Measurements from ENCODE around the gene TTYH3.
"Not testable (repeated sequence)": the region's sequence is repeated elsewhere in the genome, so short reads cannot be mapped to it uniquely, and the experiment has no call there.

The TTYH3 gene

DNA sequence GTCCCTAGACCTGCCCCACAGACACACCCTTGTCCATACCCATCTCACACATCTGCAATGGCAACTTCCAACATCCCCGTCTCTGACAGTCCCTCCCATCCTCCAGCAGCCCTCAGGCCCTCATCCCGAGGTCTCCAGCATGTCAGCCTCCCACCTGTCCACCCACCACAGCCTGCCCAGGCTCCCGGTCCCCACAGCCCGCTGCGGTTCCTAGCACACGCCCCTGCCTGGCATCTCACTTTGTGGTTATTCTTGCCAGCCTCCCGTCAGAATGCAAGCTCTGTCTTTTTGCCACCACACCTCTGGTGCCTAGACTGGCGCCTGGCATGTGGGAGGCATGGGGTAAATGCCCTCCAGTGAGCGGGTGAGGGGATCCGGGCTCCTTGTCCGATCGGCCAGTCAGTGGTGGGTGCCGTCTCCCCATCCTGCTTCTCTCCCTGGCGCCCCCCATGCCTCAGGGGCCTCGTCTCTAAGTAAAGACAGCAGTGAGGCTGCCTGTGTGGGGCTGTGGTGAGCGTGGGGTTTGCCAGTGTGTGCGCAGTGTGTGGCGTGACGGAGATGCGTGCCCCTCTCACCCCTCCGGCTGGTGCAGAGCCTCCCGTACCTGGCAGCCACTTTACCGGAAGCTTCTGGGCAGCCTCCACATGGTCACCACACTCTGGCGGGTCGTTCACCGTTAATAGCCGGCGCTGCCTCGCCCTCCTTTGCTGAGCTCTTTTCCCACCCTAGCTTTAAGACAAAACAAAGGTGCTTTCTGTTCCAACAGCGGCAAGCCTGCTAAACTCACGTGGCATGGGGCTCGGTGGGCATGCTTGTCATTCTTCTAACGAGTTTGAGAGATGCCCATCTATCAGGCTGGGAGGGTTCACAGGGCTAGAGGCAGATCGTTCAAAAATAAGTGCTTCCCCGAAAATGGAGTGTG lies 28.5 kb upstream of the TTYH3 start:
- no peak for DNase-seq

DNA sequence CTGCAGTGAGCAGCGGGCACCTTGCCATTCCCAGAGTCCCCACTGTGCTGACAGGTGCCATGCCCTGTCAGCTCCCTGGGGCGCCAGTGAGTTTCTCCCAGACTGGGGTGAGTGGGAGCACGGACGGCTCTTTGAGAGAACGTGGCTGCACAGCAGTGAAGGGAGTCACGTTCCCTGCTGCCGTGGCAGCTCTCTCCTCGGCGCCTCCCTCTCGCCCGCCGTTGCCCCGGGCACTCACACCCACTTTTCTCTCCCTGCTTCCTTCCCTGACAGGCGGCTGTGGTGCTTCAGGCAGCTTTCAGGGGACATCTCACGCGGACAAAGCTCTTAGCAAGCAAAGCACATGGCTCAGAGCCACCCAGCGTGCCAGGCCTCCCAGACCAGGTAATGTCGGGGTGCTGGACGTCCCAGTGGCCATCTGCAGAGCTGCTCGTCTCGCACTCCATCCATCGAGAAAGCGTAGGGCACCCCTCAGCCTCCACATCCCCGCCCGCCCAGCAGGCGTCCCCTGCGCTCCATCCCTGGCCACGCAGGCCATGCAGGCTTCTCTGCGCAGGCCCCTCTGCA lies 27.1 kb upstream of the TTYH3 start:
- no peak for DNase-seq

- no peak for DNase-seq
These were observed 25.9 kb upstream of the TTYH3 start for GRCh38 chr7:2605608-2606538.

GRCh38 chr7:2606539-2606936 lies 25.2 kb upstream of the TTYH3 start:
- DNase-seq, result no peak

DNA sequence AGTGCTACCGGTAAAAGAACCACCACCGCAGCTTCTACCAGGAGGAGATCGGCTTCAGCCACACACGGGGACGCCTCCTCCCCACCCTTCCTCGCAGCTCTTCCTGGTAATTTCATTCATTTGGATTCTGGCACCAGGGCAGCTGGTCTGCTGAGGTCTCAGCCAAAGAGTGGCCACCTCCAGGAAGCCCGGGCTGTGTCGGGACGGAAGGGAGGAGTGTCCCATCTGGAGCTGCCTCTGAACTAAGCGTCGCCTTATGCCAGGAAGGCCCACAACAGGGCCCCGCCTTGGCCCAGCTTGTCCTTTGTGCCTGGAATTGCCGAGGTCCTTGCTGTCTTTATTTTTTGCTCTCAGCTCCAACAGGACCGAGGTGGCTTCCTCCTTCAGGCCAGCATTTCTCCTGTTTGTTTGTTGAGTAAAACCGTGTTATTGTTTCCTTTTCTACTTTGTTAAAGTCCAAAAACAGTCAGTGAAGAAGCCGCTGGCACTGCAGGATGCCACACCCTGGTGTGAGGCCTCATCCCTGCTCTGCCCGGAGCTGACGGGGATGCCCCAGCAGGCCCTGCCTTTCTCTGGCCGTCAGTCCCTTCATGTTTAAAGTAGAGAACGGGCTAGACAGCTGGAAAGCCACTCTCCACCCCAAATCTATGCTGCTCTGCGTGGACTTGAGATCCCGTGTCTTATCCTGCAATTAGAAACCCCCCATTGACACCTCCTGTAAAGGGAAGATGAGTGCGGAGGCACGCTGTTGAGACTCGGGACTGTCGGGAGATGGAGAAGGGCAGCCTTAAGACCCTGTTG lies 24.5 kb upstream of the TTYH3 start:
- DNase-seq, result no peak

DNA sequence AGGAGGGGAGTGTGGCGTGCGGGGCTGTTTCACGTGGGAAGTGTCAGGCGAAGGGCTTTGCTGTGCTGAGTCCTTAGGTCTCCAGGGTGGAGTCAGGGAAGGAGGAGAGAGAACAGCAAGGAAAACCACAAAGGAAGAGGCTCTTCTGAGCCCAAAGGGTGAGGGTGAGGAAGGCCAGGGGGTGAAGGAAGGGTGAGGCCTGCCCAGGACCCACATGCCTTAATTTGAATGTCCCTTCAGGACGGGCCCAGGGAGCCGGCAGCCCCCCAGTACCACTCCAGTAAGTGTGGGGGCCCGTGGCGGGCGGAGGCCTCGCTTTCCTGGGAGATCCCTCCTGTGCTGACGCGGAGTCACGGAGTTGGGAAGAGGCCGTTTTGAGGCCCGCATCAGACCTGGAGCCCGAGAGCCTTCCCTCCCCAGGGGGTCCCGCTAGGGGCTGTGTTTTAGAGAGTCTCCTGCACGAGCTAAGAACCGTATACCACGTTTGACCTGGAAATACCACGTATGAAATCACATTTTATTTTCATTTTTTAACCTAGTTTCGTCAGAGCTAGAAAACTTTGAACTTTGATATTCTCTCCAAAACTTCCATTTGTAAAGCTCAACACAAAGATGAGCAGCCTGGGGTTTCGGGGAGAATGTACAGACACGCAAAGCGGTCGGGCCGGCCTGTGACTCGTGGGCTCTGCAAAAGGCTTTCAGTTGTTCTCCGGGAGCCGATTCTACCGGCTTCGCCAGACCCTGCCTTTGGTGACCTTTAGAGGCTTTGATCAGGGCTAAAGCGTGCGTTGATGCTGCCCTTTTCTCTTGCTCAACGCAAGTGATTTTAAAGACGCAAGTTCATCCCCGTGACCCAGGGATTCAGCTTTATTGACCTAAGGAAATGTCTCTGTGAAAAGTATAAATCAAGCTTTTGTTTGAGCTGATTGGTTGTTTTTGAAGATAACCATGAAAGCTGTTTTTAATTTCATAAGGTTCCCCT lies 23.6 kb upstream of the TTYH3 start:
- no peak for DNase-seq

- no peak for DNase-seq
These were observed 22.8 kb upstream of the TTYH3 start for GRCh38 chr7:2608921-2609411.

- DNase-seq, result not testable (repeated sequence)
These were observed 22.1 kb upstream of the TTYH3 start for GRCh38 chr7:2609646-2610045.

- DNase-seq, result no peak
These were observed 21.3 kb upstream of the TTYH3 start for GRCh38 chr7:2610466-2610865.

DNA sequence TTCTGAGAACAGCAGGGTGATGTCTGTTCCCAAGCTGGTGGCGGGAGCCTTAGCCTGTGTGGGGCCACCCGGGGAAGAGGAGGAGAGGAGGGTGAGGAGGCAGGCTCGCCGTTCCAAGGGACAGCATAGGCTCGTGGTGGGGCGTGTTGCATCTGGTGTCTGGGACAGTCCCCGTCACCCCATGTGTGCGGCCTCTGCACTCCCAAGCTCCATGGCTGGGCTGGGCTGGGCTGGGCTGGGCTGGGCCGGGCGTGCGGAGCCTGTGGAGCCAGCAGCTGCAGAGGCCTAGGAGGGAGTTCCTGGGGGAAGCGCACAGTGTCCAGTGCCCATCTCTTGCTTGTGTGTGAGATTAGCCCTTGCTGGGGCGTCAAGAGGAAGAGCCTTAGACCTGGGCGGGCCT lies 20.9 kb upstream of the TTYH3 start:
- no peak for DNase-seq

DNA sequence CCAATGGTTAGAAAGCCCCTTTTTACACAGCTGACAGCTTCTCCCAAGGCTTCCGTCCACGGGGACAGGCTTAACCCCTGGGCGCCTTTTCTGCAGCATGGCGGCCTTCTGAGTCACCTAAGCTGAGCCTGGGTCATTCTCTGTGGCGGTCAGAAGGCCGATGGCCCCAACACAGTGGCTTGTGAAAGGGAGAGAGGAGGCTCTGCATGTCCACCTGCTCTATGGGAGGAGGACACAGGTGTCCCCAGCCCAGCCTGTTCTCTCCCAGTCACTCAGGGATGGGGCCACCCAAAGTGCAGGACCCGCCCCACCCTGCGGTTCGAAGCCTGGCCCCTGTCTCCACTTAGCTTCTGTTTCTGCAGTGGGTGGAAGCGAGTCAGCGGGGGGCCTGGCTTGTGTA lies 20.4 kb upstream of the TTYH3 start:
- no peak for DNase-seq

GRCh38 chr7:2611922-2612321 lies 19.9 kb upstream of the TTYH3 start:
- DNase-seq, result no peak

DNA sequence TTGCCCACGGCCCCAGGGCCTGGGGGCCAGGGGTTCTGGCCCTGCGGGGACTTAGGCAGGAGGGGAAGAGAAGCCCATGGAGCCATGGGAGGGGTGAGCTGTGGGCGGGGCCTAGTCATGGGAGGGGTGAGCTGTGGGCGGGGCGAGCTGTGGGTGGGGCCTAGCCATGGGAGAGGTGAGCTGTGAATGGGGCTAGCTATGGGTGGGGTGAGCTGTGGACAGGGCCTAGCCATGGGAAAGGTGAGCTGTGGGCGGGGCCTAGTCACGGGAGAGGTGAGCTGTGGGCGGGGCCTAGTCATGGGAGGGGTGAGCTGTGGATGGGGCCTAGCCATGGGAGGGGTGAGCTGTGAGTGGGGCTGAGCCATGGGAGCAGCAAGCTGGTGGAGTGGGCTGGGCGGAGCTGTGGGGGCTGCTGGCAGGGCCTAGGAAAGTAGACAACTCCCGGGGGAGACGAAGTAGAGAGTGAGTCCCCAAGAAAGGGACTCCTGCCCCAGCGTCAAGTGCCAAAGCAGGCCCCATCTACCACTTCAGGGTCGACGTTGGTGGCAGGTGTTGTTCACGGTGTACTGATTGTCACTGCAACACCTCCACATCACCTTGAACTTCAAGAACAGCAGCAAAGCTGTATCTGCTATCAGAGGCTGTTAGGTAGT lies 19.2 kb upstream of the TTYH3 start:
- no peak for DNase-seq

- DNase-seq, result no peak
These were observed 18.5 kb upstream of the TTYH3 start for GRCh38 chr7:2613098-2613930.

DNA sequence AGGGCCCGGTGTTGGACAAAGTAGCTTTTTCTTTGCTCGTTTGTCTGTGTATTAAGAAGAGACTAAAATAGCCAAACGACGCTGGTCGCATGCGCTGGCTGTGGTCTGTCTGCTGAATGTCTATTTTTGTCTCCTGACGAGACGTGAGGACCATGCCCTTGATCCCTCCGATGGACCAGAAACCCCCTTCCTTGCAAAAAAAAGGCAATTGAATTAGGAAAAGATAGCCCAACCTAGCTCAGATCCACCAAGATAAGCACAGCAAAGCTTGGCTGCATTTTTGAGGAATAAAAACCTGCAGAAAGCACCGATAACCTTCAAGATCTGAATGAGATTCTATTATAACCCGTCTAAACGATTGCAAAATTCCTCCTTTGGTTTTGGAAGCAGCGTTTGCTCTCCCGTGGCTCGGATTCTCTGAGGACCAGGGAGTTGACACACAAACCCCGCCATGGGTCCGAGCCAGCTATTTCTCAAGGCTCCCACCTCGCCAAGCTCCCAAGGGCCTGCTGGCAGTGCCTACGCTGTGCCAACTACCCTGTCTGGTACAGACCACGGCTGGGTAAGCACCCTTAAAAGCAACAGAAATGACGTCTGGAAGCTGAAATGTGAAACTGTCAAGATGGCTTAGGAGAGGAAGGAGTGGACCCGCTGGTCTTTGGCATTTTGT lies 17.7 kb upstream of the TTYH3 start:
- no peak for DNase-seq

DNA sequence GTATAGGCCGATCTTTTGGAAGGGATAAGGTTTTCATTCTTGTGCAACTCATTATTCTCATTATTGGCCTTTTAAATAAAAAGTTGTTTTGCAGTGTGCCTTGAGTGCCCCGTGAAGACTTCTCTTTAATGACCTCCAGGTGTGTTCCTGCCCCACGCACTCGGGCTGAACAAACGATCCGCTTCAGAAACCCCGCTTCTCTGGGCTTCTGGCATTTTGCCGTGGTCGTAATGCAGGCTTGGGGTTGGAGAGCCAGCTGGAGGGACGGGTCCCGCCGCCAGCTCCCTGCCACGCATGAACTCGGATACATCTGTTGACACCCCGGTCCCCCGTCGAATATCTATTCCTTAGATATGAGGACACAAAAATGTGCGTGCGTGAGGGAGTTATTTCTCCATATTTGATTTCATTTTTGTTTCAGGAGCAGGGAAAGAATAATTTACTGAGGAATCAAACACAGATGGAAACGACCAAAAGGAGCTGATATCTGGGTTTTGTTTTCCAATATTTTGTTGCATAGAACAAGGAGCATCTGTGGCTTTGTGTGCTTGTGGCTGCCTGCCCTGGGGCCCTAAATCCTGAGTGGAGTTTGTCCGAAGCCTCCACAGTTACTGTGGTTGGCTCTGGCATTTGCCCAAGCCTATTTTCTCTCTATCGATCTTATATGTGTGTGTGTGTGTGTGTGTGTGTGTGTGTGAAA lies 17.0 kb upstream of the TTYH3 start:
- DNase-seq, result no peak

DNA sequence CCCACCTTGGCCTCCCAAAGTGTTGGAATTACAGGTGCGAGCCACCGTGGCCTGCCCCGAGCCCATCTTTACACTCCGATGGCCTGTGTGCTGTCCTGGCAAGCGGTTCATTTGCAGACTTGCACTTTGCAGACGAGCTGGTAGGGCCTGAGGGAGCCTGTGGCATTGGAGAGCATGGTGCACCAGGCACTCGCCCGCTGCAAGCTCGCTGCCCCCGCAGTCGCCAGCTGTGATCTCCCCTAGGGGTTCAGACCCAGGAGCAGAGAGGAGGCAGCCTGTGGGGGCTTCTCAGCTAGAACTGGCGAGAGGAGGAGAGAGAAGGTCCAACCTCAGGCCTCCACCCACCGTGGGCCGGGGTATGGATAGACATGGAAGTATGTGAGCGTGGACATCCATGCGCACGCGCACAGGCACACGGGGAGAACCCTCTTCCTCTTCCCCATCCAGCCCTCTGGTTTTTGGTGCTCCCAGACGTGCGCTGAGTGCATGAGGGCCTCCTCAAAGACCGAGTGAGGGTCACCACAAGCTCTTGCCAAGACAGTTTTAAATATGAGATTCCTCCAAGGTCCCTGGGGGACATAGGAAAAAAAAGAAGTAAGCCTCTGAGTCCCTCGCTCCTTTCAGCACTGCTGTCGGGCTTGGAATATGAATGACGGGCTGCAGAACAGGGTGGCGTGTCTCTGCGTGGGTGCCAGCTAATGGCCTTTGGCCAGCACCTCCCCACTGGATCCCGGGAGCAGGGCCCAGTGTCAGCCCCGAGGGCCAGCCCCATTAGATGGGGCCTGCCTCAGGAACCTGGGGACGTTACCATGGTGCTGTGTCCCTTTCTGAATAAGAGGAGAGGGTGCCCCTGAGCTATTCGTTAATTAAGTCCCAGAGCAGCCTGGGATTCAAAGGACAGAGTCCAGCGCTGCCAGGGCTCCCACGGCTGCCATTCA lies 15.1 kb upstream of the TTYH3 start:
- DNase-seq, result no peak
